NCI-H1092 (cell line): ENCODE results near the gene DAZAP2.

Experiments used
- DNase-seq: peaks from one replicate; lab custom pipeline; 2025; lab: John Stamatoyannopoulos, UW

Gene DAZAP2, protein sequence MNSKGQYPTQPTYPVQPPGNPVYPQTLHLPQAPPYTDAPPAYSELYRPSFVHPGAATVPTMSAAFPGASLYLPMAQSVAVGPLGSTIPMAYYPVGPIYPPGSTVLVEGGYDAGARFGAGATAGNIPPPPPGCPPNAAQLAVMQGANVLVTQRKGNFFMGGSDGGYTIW

GRCh38 chr12:51238510-51239334 lies at the start of gene DAZAP2:
DAZAP2 (plus strand) TSS chr12:51238826; CDS start chr12:51238908, 82 bp downstream.
- peak; percentile 86 for DNase-seq

DNA sequence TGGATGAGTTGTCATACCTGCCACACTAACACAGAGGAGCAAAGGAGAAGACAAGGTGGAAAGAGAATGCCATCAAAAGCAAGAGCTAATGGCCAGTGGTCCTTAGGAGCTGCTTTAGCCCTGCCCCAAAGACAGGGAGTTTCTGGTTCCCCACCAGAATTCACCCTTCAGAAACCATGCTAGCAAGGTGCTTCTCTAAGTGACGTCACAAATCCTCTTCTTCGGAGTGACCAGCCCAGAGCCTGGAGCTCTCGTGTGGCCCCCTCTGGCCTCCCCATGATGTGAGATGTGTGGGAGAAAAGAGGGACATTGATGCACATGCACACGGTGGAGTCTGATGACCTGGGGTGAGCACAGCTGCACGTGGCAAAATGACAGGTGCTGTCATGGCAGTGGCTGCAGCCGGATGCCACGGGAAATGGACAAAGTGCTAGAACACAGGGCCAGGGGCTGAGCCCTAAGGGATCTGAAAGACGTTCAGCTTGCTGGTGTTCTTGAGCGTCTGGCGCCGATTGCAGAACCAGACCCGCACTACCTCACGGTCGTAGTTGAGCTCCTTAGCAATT lies 48.8 kb upstream of the DAZAP2 start:
- DNase-seq = no peak

DNA sequence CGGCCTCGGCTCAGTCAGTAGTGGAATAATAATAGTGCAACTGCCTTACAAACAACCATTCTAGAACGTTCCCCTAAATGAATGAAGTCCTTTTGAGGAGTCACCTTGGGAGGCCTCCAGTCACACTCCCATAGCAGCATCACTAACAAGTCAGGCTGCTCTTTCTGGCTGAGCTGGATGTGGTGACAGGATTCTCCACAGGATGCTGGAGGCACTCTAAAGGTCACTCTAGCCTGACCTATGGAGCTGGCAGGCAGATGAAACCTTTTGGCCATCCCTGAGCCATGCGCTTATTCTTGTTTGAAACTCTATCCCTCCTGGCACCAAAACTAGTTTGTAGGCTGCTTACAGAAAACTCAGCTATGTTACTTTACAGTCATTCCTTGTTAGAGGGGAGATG lies 47.8 kb upstream of the DAZAP2 start:
- DNase-seq = no peak

GRCh38 chr12:51191516-51192283 lies 46.9 kb upstream of the DAZAP2 start:
- DNase-seq = no peak

DNA sequence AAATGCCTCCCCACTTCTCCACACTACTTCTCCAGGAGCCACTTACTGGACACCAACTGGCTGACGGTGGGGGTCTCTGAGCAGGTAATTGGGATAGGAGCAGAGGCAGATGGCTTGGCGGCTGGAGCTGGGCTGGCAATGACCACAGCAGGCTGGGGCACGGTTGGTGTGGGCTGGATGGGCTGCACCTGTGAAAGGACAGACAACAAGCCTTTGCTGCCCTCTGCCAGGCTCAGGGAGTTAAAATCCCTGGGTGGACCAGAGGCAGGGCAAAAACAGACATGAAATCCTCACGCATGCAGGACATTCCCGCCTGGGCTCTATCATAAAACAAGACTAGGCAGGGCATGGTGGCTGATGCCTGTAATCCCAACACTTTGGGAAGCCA lies 46.3 kb upstream of the DAZAP2 start:
- no peak for DNase-seq

GRCh38 chr12:51195841-51196240 lies 42.8 kb upstream of the DAZAP2 start:
- DNase-seq = no peak

- DNase-seq = no peak
Observed at GRCh38 chr12:51196547-51196946, 42.1 kb upstream of the DAZAP2 start.

DNA sequence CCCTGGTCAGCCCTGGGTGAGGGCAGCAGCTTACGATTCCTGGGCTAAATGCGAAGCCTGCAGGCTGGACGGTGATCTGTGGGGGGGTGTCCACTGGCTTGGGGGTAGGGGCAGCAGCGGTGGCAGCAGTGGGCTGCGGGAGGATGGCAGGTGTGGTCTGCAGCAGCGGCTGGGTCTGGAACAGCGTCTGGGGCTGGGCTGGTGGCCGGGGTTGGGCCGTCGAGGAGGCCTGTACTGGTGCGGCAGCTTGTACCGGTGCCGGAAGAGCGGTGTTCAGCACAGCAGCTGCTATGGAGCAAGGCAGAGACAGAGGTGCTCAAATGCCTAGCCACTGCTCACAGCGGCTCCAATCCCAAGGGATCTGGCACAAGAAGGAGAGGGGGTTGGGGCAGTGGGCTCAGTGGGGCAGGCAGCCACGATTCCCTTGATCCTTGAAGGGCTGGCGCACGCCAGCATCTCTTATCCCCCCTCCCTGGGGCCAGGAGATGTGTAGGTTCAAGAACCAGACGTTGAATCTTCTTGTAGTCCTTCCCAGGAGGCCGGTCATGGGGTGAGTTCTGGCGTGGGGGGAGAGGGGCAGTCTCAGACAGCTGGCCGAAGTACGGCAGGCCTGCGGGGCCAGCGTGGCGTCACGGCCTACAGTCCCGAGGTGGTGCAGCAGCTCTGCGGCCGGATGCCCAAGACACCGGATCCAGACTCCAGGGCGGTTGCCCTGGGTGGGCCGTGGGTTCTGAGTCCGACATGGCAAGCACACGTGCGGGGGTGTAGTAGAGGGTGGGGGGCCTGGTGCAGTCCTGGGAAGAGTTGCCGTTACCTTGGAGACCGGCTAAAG lies 40.7 kb upstream of the DAZAP2 start:
- no peak for DNase-seq

DNA sequence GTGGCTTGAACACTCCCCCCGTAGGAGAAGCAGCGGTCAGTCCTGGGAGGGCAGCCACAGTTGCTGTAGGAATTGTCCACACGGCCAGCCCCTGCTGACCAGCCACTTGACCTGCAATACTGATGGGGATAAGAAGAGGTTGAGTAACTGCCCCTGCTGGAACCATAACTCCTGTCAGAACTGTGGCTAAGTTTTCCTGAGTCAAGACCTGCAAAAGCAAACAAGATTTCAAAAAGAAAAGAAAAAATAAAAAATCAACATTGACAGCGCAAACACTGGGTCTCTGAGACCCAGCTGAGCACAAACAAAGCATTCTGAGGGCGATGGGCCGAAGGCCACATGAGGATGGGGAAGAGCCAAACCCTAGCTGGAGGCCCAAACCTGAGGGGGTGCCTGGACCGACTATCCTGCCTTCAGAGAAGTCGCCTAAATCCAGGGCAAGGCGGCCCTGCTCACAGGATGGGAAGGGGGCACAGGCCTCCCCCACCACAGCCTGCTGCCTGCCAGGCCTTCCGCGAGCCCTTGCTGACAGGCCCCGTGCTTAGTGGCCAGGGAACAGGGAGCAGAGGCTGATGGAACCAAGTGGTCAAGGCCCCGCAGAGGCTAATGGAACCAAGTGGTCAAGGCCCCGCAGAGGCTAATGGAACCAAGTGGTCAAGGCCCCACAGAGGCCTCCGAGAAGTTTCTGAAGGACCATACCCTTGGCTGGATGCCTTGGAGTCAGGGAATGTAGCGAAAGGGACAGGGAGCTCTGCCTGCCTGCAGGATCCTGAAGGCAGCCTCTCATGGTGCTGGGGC lies 39.9 kb upstream of the DAZAP2 start:
- no peak for DNase-seq

DNA sequence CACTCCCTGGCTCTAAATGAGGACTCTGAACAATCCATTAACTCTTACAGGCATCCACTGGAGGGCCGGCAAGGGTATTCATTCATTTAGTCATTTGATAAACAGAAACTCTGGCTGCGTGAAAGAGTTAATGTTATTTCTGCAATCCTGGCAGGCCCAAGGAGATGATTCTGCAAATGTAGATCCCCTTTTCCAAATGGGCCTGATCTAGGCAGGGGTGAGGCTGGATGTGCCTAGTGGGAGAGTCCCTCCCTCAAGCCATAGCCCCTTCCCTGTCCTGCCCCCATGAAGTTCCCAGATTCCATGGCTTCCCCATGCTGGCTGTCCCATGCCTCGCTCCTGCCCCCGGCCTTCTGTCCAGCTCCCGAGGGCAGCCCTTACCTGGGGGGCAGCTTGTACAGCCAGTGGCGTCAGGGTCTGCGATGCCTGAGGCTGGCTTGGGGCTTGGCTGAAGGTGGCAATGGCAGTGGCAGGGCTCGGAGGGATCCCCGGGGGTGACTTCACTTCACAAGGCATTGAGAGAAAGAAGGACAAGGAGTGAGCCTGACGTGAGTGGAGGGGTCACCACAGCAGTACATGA lies 39.2 kb upstream of the DAZAP2 start:
- no peak for DNase-seq

GRCh38 chr12:51200156-51200555 lies 38.5 kb upstream of the DAZAP2 start:
- DNase-seq = no peak

GRCh38 chr12:51200806-51201205 lies 37.8 kb upstream of the DAZAP2 start:
- DNase-seq = no peak

GRCh38 chr12:51202718-51203117 lies 35.9 kb upstream of the DAZAP2 start:
- no peak for DNase-seq

GRCh38 chr12:51205350-51205749 lies 33.3 kb upstream of the DAZAP2 start:
- DNase-seq = no peak

- DNase-seq = no peak
Observed at GRCh38 chr12:51208016-51208660, 30.5 kb upstream of the DAZAP2 start.

DNA sequence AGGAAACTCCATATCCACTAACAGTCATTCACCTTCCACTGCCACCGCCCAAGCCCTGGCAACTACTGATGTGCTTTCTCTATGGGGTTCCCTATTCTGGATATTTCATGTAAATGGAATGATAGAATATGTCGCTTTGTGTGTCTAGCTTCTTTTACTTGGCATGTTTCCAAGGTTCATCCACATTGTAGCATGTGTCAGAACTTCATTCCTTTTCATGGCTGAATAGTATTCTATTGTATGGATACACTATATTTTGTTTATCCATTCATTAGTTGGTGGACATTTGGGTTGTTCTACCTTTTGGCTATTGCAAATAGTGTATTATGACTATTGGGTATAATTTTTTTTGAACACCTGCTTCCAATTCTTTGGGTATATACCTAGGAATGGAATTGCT lies 29.4 kb upstream of the DAZAP2 start:
- no peak for DNase-seq

DNA sequence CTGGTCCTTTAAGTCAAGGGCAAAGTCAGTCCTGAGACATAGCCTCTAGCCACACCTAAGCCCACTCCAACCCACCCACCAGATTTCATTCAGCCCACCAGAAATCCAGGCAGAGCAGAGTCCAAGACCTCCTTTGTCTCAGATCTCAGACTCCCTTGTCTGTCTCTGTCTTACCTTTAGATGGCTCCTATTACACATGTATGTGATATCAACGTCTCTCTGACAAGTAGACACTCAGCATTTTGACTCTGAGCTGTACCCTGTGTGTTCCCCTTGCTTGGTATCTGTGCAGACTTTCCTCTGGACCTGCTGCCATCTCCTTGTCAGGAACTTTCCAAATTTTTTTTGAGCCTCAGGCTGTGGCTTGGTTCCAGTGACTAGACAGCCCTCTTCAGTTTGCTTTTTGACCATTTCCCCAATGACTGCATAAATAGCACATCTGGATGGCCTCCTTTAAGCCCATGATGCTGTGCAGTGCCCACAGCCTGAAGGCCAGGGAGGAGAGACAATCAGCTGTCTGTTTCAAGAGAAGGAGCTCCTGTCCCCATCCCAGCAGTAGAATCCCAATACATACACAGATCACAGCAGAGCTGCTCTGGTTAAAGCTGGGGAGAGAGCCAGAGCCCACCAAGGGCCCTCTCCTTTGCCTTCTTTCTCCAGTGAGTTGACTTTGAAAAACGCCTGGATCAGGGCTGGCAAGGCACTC lies 27.8 kb upstream of the DAZAP2 start:
- DNase-seq = no peak

DNA sequence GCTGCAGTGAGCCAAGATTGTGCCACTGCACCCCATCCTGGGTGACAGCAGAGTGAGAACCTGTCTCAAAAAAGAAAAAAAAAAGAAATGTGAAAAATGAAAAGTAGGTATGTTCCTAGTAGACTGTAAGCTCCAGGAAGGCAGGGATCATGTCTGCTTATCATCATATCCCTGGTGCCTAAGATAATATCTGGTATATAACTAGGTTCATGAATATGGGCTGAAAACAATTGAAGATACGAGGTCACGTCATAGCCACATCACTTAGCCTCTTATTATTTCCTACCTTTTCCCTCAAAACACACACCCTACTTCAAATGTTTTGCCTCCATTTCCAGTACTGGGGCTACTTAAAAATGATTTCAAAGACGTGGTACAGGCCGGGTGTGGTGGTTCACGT lies 23.7 kb upstream of the DAZAP2 start:
- DNase-seq = no peak

DNA sequence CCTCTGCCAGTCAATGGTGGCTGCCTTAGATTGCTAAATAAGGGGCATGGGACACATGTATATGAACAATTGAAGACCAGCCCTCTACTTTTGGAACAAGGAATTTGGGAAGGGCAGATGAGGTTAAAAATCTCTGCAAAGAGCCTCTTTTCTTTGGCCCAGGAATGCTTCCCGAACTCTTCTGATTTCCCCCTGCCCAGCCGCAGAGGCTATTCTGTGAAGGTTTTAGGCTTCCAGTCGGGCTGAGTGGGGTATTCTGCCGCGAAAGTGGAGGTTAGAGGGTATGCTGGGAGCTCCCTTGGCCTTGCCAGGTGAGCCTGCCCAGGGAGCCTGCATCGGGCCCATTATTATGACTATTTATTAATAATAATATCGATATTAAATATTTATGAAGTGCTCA lies 22.0 kb upstream of the DAZAP2 start:
- DNase-seq = no peak
